Measurements from ENCODE around the gene ALKAL2. TPM values are rescaled to one million over a fixed set of nuclear protein-coding genes. Genes with fewer than 3 reads are reported as not detected.
A peak's percentile ranks its signal among the peaks of the same experiment; 100 is the strongest.

Gene ALKAL2
- total RNA-seq, 1 experiment from 2014 or later: not detected

DNA sequence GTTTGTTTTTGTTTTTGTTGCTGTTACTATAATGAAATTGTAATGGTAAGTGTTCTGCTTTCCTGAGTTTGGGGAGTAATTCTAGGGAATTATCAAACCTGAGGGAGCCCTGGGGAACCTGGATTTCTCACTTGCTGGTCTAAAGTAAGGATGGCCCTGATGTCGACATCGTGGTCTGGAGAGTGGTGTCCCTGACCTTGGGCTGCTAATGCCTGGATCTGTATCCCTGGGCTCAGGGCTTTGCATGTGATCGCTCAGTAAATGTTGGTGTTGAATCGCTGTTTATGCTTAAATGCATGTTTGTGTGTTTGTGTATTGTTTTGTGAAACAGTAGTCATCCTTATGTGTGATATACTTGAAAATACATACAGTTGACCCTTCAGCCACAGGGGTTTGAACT is 17.0 kb downstream of the ALKAL2 start:
- H3K4me3 Mint-ChIP-seq (ENCODE audit: low read depth, unreplicated experiment): no peak overlapping the region
- DNase-seq: no peak
- TF ChIP-seq, protein P1, sequence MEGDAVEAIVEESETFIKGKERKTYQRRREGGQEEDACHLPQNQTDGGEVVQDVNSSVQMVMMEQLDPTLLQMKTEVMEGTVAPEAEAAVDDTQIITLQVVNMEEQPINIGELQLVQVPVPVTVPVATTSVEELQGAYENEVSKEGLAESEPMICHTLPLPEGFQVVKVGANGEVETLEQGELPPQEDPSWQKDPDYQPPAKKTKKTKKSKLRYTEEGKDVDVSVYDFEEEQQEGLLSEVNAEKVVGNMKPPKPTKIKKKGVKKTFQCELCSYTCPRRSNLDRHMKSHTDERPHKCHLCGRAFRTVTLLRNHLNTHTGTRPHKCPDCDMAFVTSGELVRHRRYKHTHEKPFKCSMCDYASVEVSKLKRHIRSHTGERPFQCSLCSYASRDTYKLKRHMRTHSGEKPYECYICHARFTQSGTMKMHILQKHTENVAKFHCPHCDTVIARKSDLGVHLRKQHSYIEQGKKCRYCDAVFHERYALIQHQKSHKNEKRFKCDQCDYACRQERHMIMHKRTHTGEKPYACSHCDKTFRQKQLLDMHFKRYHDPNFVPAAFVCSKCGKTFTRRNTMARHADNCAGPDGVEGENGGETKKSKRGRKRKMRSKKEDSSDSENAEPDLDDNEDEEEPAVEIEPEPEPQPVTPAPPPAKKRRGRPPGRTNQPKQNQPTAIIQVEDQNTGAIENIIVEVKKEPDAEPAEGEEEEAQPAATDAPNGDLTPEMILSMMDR (IDR thresholded peaks at IDR 0.05; ENCODE audit: unreplicated experiment): no peak
- peaks cover 15% of the 10 kb centered on the region for H3K36me3 Mint-ChIP-seq (ENCODE audit: insufficient read depth, unreplicated experiment)
- peak overlapping the region; percentile 42 for H3K27ac Mint-ChIP-seq (ENCODE audit: unreplicated experiment)
- H3K4me1 Mint-ChIP-seq (ENCODE audit: low read depth, unreplicated experiment): peaks cover 47% of the 10 kb centered on the region
- no TSS peak for BruUV-seq (replicated peaks)
- intact Hi-C loops (cut with micrococcal nuclease; ENCODE audit: unreplicated experiment): no loop called here
- CTCF ChIA-PET: no interaction called here
- H3K27me3 Mint-ChIP-seq (ENCODE audit: unreplicated experiment): no peaks in the 10 kb centered on the region
- H3K9me3 Mint-ChIP-seq (ENCODE audit: low read depth, unreplicated experiment): no peaks in the 10 kb centered on the region

- Mint-ChIP-seq H3K27ac (ENCODE audit: unreplicated experiment) (no peak overlapping the region), H3K27me3 (ENCODE audit: unreplicated experiment) (no peaks in the 10 kb centered on the region), H3K4me1 (ENCODE audit: low read depth, unreplicated experiment) (peaks cover 42% of the 10 kb centered on the region), H3K36me3 (ENCODE audit: insufficient read depth, unreplicated experiment) (peaks cover 27% of the 10 kb centered on the region), H3K9me3 (ENCODE audit: low read depth, unreplicated experiment) (no peaks in the 10 kb centered on the region), H3K4me3 (ENCODE audit: low read depth, unreplicated experiment) (no peak overlapping the region)
- intact Hi-C loops (cut with micrococcal nuclease; ENCODE audit: unreplicated experiment): no loop called here
- no peak for DNase-seq
- CTCF ChIA-PET: no interaction called here
- BruUV-seq (replicated peaks): no TSS peak
- TF ChIP-seq, protein P1 (IDR thresholded peaks at IDR 0.05; ENCODE audit: unreplicated experiment): no peak
Measured at GRCh38 chr2:269356-270030, 18.4 kb downstream of the ALKAL2 start.

DNA sequence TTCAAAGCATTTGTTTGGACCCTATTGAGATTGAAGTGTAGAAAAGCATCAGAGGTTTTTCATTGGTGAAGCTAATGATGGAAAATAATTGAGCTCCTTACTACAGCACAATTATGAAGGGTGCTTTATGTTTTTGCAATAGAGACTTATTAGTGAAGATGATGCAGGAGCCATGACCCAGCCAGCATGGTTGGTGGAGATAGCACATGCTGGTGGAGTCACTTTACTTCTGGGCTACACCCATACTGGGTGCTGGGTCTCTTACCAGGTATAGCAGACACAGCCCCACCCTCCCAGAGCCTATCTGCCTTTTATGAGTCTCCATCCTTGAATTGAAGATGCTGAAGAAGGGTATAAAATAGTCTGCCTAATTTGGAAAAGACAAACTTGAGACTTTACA is 19.6 kb downstream of the ALKAL2 start:
- TF ChIP-seq, protein P1 (IDR thresholded peaks at IDR 0.05; ENCODE audit: unreplicated experiment): no peak
- no peaks in the 10 kb centered on the region for H3K9me3 Mint-ChIP-seq (ENCODE audit: low read depth, unreplicated experiment)
- H3K27ac Mint-ChIP-seq (ENCODE audit: unreplicated experiment): no peak overlapping the region
- no peak overlapping the region for H3K4me3 Mint-ChIP-seq (ENCODE audit: low read depth, unreplicated experiment)
- intact Hi-C loops (cut with micrococcal nuclease; ENCODE audit: unreplicated experiment): no loop called here
- CTCF ChIA-PET: no interaction called here
- DNase-seq: no peak
- peaks cover 39% of the 10 kb centered on the region for H3K36me3 Mint-ChIP-seq (ENCODE audit: insufficient read depth, unreplicated experiment)
- H3K27me3 Mint-ChIP-seq (ENCODE audit: unreplicated experiment): no peaks in the 10 kb centered on the region
- H3K4me1 Mint-ChIP-seq (ENCODE audit: low read depth, unreplicated experiment): peaks cover 38% of the 10 kb centered on the region
- no TSS peak for BruUV-seq (replicated peaks)

GRCh38 chr2:264493-265468 is 23.1 kb downstream of the ALKAL2 start, which contains the start of gene ACP1:
TSS of gene ACP1 (plus strand) at chr2:264947. CDS start at chr2:264965, 18 bp downstream.
- DNase-seq: peak; percentile 99
- Mint-ChIP-seq H3K27ac (ENCODE audit: unreplicated experiment) (peak within 1 kb of the TSS; percentile 92), H3K27me3 (ENCODE audit: unreplicated experiment) (no peaks in the 10 kb centered on the region), H3K4me1 (ENCODE audit: low read depth, unreplicated experiment) (peaks cover 44% of the 10 kb centered on the region), H3K4me3 (ENCODE audit: low read depth, unreplicated experiment) (peak within 1 kb of the TSS; percentile 99), H3K9me3 (ENCODE audit: low read depth, unreplicated experiment) (no peaks in the 10 kb centered on the region), H3K36me3 (ENCODE audit: insufficient read depth, unreplicated experiment) (peaks cover 49% of the 10 kb centered on the region)
- CTCF ChIA-PET: interaction anchor here (0.7 kb wide), 1 partner anchor 231 kb away, joined by 3 read pairs; no protein-coding TSS in a partner anchor
- no TSS peak for BruUV-seq (replicated peaks)
- TF ChIP-seq, protein P1 (IDR thresholded peaks at IDR 0.05; ENCODE audit: unreplicated experiment): no peak
- intact Hi-C loops (cut with micrococcal nuclease; ENCODE audit: unreplicated experiment): loop anchor here (1.0 kb wide), 1 partner anchor 25 kb away; no protein-coding TSS in a partner anchor
